ENCODE data around the gene COL4A1.

GRCh38 chr13:110305544-110305943 lies 1.4 kb downstream of the COL4A1 start:
- TF ChIP-seq POLR2A (IDR thresholded peaks at IDR 0.05; ENCODE audit: low read length) (no peak), GATA1 (IDR thresholded peaks at IDR 0.05; ENCODE audit: low read depth, low read length) (no peak)
